Parathyroid adenoma (tissue), 2 donors: ENCODE data around the gene SLC5A12.

Experiments
- H2AFZ ChIP-seq: fragments of 300-600 bp; sonication (generic); one replicate; pipeline ENCODE4 v1.7.0; 2017; ENCODE audit warnings: antibody characterized with exemption, mild to moderate bottlenecking
- H3K27ac ChIP-seq: fragments of 300-600 bp; sonication (generic); one replicate; pipeline ENCODE4 v1.7.0; 2017
- H3K27me3 ChIP-seq: fragments of 300-600 bp; sonication (generic); one replicate; pipeline ENCODE4 v1.7.0; 2017; ENCODE audit warnings: low read length; ENCODE audit not compliant: control insufficient read depth, insufficient read depth
- H3K36me3 ChIP-seq: fragments of 300-600 bp; sonication (generic); one replicate; pipeline ENCODE4 v1.7.0; 2017; ENCODE audit warnings: low read length; ENCODE audit not compliant: control insufficient read depth, insufficient read depth
- H3K4me1 ChIP-seq: fragments of 300-600 bp; sonication (generic); one replicate; pipeline ENCODE4 v1.7.0; 2017; ENCODE audit warnings: control low read depth
- H3K4me2 ChIP-seq: fragments of 300-600 bp; sonication (generic); one replicate; pipeline ENCODE4 v1.7.0; 2017; ENCODE audit warnings: low read length
- H3K4me3 ChIP-seq: fragments of 300-600 bp; sonication (generic); one replicate; pipeline ENCODE4 v1.7.0; 2017; ENCODE audit warnings: low read depth, low read length
- H3K79me2 ChIP-seq: fragments of 300-600 bp; sonication (generic); one replicate; pipeline ENCODE4 v1.7.0; 2017; ENCODE audit warnings: control low read depth
- H3K9ac ChIP-seq: fragments of 300-600 bp; sonication (generic); one replicate; pipeline ENCODE4 v1.7.0; 2017; ENCODE audit warnings: mild to moderate bottlenecking
- H3K9me3 ChIP-seq: fragments of 300-600 bp; sonication (generic); one replicate; pipeline ENCODE4 v1.7.0; 2017; ENCODE audit warnings: low read length; ENCODE audit not compliant: control insufficient read depth
- TF ChIP-seq, protein P1 (sequence below): fragments of 300-600 bp; sonication (generic); IDR thresholded peaks from one replicate; pipeline ENCODE4 v1.7.0; 2017; ENCODE audit warnings: antibody characterized with exemption, mild to moderate bottlenecking
- donor health status: primary hyperparathyroidism.

Gene SLC5A12

DNA sequence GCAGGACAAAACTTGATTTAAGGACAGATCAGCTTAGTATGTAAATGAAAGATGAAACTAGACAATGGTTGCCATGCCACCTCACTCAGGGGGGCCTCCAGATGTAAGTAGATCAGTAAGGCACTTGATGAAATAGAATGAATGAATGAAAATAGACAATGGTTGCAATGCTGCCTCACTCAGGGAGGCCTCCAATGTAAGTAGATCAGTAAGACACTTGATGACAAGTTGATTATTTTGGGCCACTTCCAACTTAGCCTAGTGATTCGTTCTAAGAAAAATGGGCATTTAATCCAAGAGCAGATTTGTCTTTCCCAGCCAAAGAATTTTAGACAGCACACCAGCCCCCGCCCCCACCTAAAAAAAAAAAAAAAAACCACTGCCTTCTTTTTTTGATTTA, 19.2 kb upstream of the SLC5A12 start:
- Histone ChIP-seq H3K9me3 (no peaks in the 10 kb centered on the region), H3K4me2 (no peak overlapping the region), H3K27me3 (no peaks in the 10 kb centered on the region), H3K79me2 (no peaks in the 10 kb centered on the region), H2AFZ (no peak overlapping the region), H3K4me1 (no peaks in the 10 kb centered on the region), H3K9ac (no peak overlapping the region), H3K27ac (no peak overlapping the region), H3K4me3 (no peak overlapping the region), H3K36me3 (no peaks in the 10 kb centered on the region)
- TF ChIP-seq, protein P1, sequence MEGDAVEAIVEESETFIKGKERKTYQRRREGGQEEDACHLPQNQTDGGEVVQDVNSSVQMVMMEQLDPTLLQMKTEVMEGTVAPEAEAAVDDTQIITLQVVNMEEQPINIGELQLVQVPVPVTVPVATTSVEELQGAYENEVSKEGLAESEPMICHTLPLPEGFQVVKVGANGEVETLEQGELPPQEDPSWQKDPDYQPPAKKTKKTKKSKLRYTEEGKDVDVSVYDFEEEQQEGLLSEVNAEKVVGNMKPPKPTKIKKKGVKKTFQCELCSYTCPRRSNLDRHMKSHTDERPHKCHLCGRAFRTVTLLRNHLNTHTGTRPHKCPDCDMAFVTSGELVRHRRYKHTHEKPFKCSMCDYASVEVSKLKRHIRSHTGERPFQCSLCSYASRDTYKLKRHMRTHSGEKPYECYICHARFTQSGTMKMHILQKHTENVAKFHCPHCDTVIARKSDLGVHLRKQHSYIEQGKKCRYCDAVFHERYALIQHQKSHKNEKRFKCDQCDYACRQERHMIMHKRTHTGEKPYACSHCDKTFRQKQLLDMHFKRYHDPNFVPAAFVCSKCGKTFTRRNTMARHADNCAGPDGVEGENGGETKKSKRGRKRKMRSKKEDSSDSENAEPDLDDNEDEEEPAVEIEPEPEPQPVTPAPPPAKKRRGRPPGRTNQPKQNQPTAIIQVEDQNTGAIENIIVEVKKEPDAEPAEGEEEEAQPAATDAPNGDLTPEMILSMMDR: no peak

DNA sequence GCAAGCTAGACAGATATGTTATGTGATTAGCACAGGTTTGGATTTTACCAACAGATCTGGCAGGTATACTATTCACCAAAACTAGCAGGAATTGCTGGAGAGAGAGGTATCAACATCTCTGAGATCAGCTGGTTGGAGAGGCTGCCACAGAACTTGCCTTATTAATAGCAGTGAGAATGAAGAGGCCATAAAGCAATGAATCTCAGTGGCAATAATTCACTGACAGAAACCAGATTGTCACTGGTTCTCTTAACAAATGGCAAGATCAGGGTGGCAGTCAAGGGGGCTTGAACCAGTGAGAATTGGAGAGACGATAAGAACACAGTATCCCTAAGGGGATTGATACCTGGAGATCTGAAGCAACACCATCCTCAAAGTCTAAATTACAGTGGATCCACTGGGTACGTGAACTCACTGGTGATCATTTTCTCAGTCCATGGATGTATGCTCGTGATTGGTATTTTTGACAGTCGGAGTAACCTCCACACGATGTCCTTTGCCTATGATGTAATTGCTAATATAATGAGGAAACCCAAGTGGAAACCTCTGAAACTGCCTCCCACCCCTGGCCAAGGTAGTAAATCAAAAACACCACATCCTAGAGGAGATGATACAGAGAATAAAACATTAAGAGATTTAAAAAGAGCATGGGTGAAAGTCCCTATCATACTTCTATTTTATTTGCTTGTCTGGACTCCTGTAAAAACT, 17.7 kb upstream of the SLC5A12 start:
- no peak overlapping the region for H3K4me2 ChIP-seq

DNA sequence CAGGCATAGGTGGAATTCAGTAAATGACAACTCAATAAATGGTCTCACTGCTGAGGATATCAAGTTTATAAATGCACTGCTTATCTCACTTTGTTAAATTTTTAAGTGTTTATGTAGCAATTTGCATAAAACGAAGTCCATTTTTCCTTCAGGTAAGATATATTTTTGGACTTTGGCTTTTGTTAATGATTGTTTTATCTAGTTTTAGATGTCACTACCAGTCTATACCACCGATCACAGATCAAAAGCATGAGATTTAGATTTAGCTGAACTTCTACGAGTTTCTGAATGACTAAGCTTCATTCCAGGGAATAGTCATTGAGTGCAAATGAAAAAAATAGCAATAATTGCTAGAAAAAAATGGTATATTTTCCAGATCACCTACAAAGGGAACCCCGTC, 12.8 kb upstream of the SLC5A12 start:
- Histone ChIP-seq H3K4me2 (no peak overlapping the region), H3K79me2 (no peaks in the 10 kb centered on the region), H3K9ac (no peak overlapping the region), H3K36me3 (no peaks in the 10 kb centered on the region), H2AFZ (no peak overlapping the region), H3K27ac (no peak overlapping the region), H3K4me1 (no peaks in the 10 kb centered on the region), H3K9me3 (no peaks in the 10 kb centered on the region), H3K4me3 (no peak overlapping the region), H3K27me3 (no peaks in the 10 kb centered on the region)
- TF ChIP-seq, protein P1: no peak

More for the DNA sequence above, 17.7 kb upstream of the SLC5A12 start:
- no peaks in the 10 kb centered on the region for H3K79me2 ChIP-seq
- H3K9me3 ChIP-seq: no peaks in the 10 kb centered on the region
- no peaks in the 10 kb centered on the region for H3K27me3 ChIP-seq
- H3K4me1 ChIP-seq: no peaks in the 10 kb centered on the region
- no peaks in the 10 kb centered on the region for H3K36me3 ChIP-seq
- TF ChIP-seq, protein P1: no peak
- no peak overlapping the region for H3K9ac ChIP-seq
- no peak overlapping the region for H2AFZ ChIP-seq
- no peak overlapping the region for H3K27ac ChIP-seq
- H3K4me3 ChIP-seq: no peak overlapping the region

DNA sequence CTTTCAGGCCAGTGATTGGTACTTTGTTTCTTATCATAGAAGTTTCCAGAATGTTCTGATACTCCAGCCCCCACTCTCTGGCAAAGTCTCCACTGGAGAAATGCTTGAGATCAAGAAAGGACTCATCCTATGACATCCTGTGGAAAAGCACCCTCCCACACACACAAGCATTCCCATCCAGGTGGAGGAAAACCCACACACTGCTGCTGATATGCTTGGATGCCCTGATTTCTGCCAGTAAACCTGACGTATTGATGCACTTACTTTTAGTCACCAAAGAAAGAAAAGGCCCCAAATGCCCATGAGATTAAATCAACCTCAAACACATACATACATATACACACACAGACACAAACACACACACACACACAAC, 9.2 kb upstream of the SLC5A12 start:
- H3K4me3 ChIP-seq: no peak overlapping the region
- H3K9me3 ChIP-seq: no peaks in the 10 kb centered on the region
- H2AFZ ChIP-seq: no peak overlapping the region
- TF ChIP-seq, protein P1: no peak
- H3K79me2 ChIP-seq: no peaks in the 10 kb centered on the region
- H3K27me3 ChIP-seq: no peaks in the 10 kb centered on the region
- no peak overlapping the region for H3K9ac ChIP-seq
- no peaks in the 10 kb centered on the region for H3K4me1 ChIP-seq
- H3K36me3 ChIP-seq: no peaks in the 10 kb centered on the region
- H3K4me2 ChIP-seq: no peak overlapping the region
- no peak overlapping the region for H3K27ac ChIP-seq
